Thyroid gland (tissue), 4 donors: ENCODE results near the gene HRC. TPM values are rescaled to one million over a fixed set of nuclear protein-coding genes. Genes with fewer than 3 reads are reported as not detected.
"Not testable (repeated sequence)": the region's sequence is repeated elsewhere in the genome, so short reads cannot be mapped to it uniquely, and the experiment has no call there.

Experiments
- DNase-seq, 2 donors: peaks; one replicate each; pipeline ENCODE4 v3.0.0-alpha.2; 2019
- H3K27ac ChIP-seq, 3 donors: fragments of 200-600 bp; sonication (generic); 1 replicate in 2 of 3; 2 replicates in 1 of 3; pipeline ENCODE4 v1.5.1; 2016 to 2019; ENCODE audit warnings: mild to moderate bottlenecking in 1 of 3, moderate library complexity in 1 of 3
- H3K27me3 ChIP-seq: fragments of 200-600 bp; sonication (generic); one replicate; pipeline ENCODE4 v1.5.1; 2019
- H3K36me3 ChIP-seq, 2 donors: fragments of 200-600 bp; sonication (generic); one replicate each; pipeline ENCODE4 v1.5.1; 2016 to 2019
- H3K4me1 ChIP-seq, 2 donors: fragments of 200-600 bp; sonication (generic); one replicate each; pipeline ENCODE4 v1.5.1; 2017 to 2019
- H3K4me3 ChIP-seq, 3 donors: fragments of 200-600 bp; sonication (generic); replicated peaks in 1 of 3; 1 replicate in 2 of 3; 2 replicates in 1 of 3; pipeline ENCODE4 v1.5.1; 2016; ENCODE audit warnings: mild to moderate bottlenecking in 1 of 3
- H3K9me3 ChIP-seq: fragments of 200-600 bp; sonication (generic); one replicate; pipeline ENCODE4 v1.5.1; 2017
- CTCF ChIP-seq, 6 experiments: fragments of 200-600 bp in 3 of 6; fragments of 450-650 bp in 3 of 6; sonication (generic) in 3 of 6; IDR thresholded peaks; one replicate each; pipeline ENCODE4 v1.5.1; 2016 to 2019; ENCODE audit warnings: antibody characterized with exemption in 6 of 6, mild to moderate bottlenecking in 2 of 6, inconsistent platforms in 1 of 6, moderate library complexity in 1 of 6
- POLR2A ChIP-seq, 2 donors: fragments of 450-650 bp; IDR thresholded peaks; one replicate each; pipeline ENCODE4 v1.6.1; 2017; ENCODE audit warnings: antibody characterized with exemption in 2 of 2, mild to moderate bottlenecking in 2 of 2, moderate library complexity in 1 of 2
- WGBS, 2 donors: methylation state at CpG; one replicate each; pipeline ENCODE4 v1.1.5; 2017; 5-methylcytosine and 5-hydroxymethylcytosine counted together
- intact Hi-C: fragments of 100-400 bp; cut with DNase I; formaldehyde crosslinking; loops from one replicate; pipeline ENCODE4 v1.15.1; 2023
- total RNA-seq, 4 donors: library from RNA; depleted of rRNA; stranded (reverse); fragments of >200 nt; gene quantifications; one replicate each; pipeline ENCODE4 v1.2.3, GENCODE V29; 2016

The HRC gene
- total RNA-seq, 4 donors from 2014 or later = 1.1 to 4.1 (median 2.1) TPM

- no peak for TF ChIP-seq CTCF (IDR thresholded peaks at IDR 0.05)
- TF ChIP-seq POLR2A (IDR thresholded peaks at IDR 0.05) = no peak
- Histone ChIP-seq H3K27ac (no peak overlapping the region), H3K36me3 (no peaks in the 10 kb centered on the region), H3K27me3 (no peaks in the 10 kb centered on the region), H3K9me3 (no peaks in the 10 kb centered on the region), H3K4me3 (no peak overlapping the region), H3K4me1 (peaks cover 12 to 19% of the 10 kb centered on the region in 2 donors)
- intact Hi-C loops = no loop called here
- DNase-seq = no peak
- WGBS, 2 donors = 59 to 70% methylated on average over 15 of the region's 15 CpGs
Observed at GRCh38 chr19:49128545-49129237, 26.5 kb downstream of the HRC start.

- intact Hi-C loops = no loop called here
- peaks cover 10 to 12% of the 10 kb centered on the region in 2 donors for H3K4me1 ChIP-seq
- peak in 3 of 6 experiments; percentile 13 to 32 (median 25) for TF ChIP-seq CTCF (IDR thresholded peaks at IDR 0.05)
- TF ChIP-seq POLR2A (IDR thresholded peaks at IDR 0.05) = peak in 1 of 2 donors; percentile 33
- no peaks in the 10 kb centered on the region for H3K9me3 ChIP-seq
- no peak overlapping the region for H3K4me3 ChIP-seq
- H3K27me3 ChIP-seq = no peaks in the 10 kb centered on the region
- H3K36me3 ChIP-seq = no peaks in the 10 kb centered on the region
- peak; percentile 95 to 97 for DNase-seq
- 5 to 6% methylated on average over 34 to 36 of the region's 63 CpGs for WGBS, 2 donors
- H3K27ac ChIP-seq = peak overlapping the region in 2 of 3 donors; percentile 18 to 46
Observed at GRCh38 chr19:49127674-49128544, 27.3 kb downstream of the HRC start.

- H3K9me3 ChIP-seq, H3K4me3 ChIP-seq, H3K27ac ChIP-seq, intact Hi-C loops, H3K27me3 ChIP-seq, H3K36me3 ChIP-seq, DNase-seq: not testable (repeated sequence)
- 89% methylated on average over 12 of the region's 12 CpGs for WGBS, 2 donors
- H3K4me1 ChIP-seq = peaks cover 10 to 12% of the 10 kb centered on the region in 2 donors
Observed at GRCh38 chr19:49127225-49127624, 28.0 kb downstream of the HRC start.

GRCh38 chr19:49126575-49126974 is 28.6 kb downstream of the HRC start:
- H3K9me3 ChIP-seq = no peaks in the 10 kb centered on the region
- H3K4me1 ChIP-seq = peaks cover 10 to 12% of the 10 kb centered on the region in 2 donors
- no peaks in the 10 kb centered on the region for H3K27me3 ChIP-seq
- intact Hi-C loops = no loop called here
- no peak overlapping the region for H3K27ac ChIP-seq
- no peak for TF ChIP-seq POLR2A (IDR thresholded peaks at IDR 0.05)
- no peak for TF ChIP-seq CTCF (IDR thresholded peaks at IDR 0.05)
- no peak for DNase-seq
- no peaks in the 10 kb centered on the region for H3K36me3 ChIP-seq
- 71 to 95% methylated on average over 4 of the region's 4 CpGs for WGBS, 2 donors
- no peak overlapping the region for H3K4me3 ChIP-seq

GRCh38 chr19:49125025-49125731 is 30.0 kb downstream of the HRC start:
- Histone ChIP-seq H3K27me3 (no peaks in the 10 kb centered on the region), H3K4me3 (no peak overlapping the region), H3K36me3 (no peaks in the 10 kb centered on the region), H3K27ac (no peak overlapping the region), H3K4me1 (peaks cover 12 to 13% of the 10 kb centered on the region in 2 donors), H3K9me3 (no peaks in the 10 kb centered on the region)
- no peak for DNase-seq
- no peak for TF ChIP-seq CTCF (IDR thresholded peaks at IDR 0.05)
- no peak for TF ChIP-seq POLR2A (IDR thresholded peaks at IDR 0.05)
- 30 to 43% methylated on average over 15 to 19 of the region's 23 CpGs for WGBS, 2 donors
- intact Hi-C loops = no loop called here

- DNase-seq, intact Hi-C loops, H3K27ac ChIP-seq, H3K36me3 ChIP-seq, H3K9me3 ChIP-seq, H3K4me3 ChIP-seq, H3K27me3 ChIP-seq: not testable (repeated sequence)
- peaks cover 16 to 18% of the 10 kb centered on the region in 2 donors for H3K4me1 ChIP-seq
- 89 to 91% methylated on average over 11 of the region's 11 CpGs for WGBS, 2 donors
Observed at GRCh38 chr19:49123285-49123684, 31.9 kb downstream of the HRC start.

GRCh38 chr19:49121841-49122240 is 33.4 kb downstream of the HRC start:
- DNase-seq, intact Hi-C loops, H3K9me3 ChIP-seq, H3K36me3 ChIP-seq, H3K27ac ChIP-seq, H3K4me3 ChIP-seq, H3K27me3 ChIP-seq: not testable (repeated sequence)
- WGBS, 2 donors = 72 to 78% methylated on average over 10 of the region's 10 CpGs
- H3K4me1 ChIP-seq = peaks cover 19 to 22% of the 10 kb centered on the region in 2 donors
